OCI-LY3 (cell line): ENCODE results near the gene UBTFL1.

Source experiments
- H2AFZ ChIP-seq: fragments of 200-600, 300-600 bp; shearing (Covaris generic); 2 replicates; pipeline ENCODE4 v1.6.0; 2014; ENCODE audit warnings: antibody characterized with exemption, low read depth, low read length
- H3K27ac ChIP-seq: fragments of 200-600, 300-600 bp; sonication (generic); 2 replicates; pipeline ENCODE4 v1.5.1; 2014; ENCODE audit warnings: mild to moderate bottlenecking, low read length, moderate library complexity, mixed read lengths
- H3K27me3 ChIP-seq: fragments of 200-600, 300-600 bp; sonication (generic); 2 replicates; pipeline ENCODE4 v1.6.1; 2014; ENCODE audit warnings: low read depth, low read length, mixed read lengths
- H3K36me3 ChIP-seq: fragments of 200-600, 300-600 bp; sonication (generic); replicated peaks from 2 replicates; pipeline ENCODE3; 2014; ENCODE audit warnings: low read depth, low read length, mixed read lengths
- H3K4me1 ChIP-seq: fragments of 300-600, 200-600 bp; sonication (generic); 2 replicates; pipeline ENCODE4 v1.6.1; 2014; ENCODE audit warnings: low read length, mixed read lengths
- H3K4me2 ChIP-seq: fragments of 200-600, 300-600 bp; sonication (generic); 2 replicates; pipeline ENCODE4 v1.6.1; 2014; ENCODE audit warnings: low read length, mixed read lengths
- H3K4me3 ChIP-seq: fragments of 300-600, 200-600 bp; sonication (generic); 2 replicates; pipeline ENCODE4 v1.5.1; 2014; ENCODE audit warnings: antibody characterized with exemption, mild to moderate bottlenecking, low read length, moderate library complexity
- H3K79me2 ChIP-seq: fragments of 300-600, 200-600 bp; shearing (Covaris generic); 2 replicates; pipeline ENCODE4 v1.6.1; 2014; ENCODE audit warnings: mild to moderate bottlenecking, low read length, mixed read lengths
- H3K9ac ChIP-seq: fragments of 300-600, 200-600 bp; shearing (Covaris generic); 2 replicates; pipeline ENCODE4 v1.6.0; 2014; ENCODE audit warnings: mild to moderate bottlenecking, low read length, moderate library complexity
- H3K9me3 ChIP-seq: fragments of 200-600, 300-600 bp; shearing (Covaris generic); 2 replicates; pipeline ENCODE4 v1.6.1; 2014; ENCODE audit warnings: low read length, mixed read lengths; ENCODE audit not compliant: insufficient read depth
- H4K20me1 ChIP-seq: fragments of 200-600, 300-600 bp; sonication (generic); 2 replicates; pipeline ENCODE4 v1.6.1; 2016; ENCODE audit warnings: low read length, mixed read lengths; ENCODE audit not compliant: insufficient read depth
- EZH2phosphoT487 ChIP-seq: fragments of 200-600 bp; shearing (Covaris generic); IDR thresholded peaks from 2 replicates; pipeline ENCODE4 v1.6.1; 2018; ENCODE audit warnings: antibody characterized with exemption, mixed run types, low read depth
- TF ChIP-seq, protein P1 (sequence below): fragments of 200-600, 300-600 bp; sonication (generic); IDR thresholded peaks from 2 replicates; pipeline ENCODE4 v1.5.1; 2014; ENCODE audit warnings: antibody characterized with exemption, low read length, low read depth

Gene UBTFL1

GRCh38 chr11:90124946-90125345 is 39.2 kb downstream of the UBTFL1 start:
- no peak overlapping the region for H3K4me2 ChIP-seq
- H3K9me3 ChIP-seq: no peaks in the 10 kb centered on the region
- H4K20me1 ChIP-seq: no peaks in the 10 kb centered on the region
- H3K9ac ChIP-seq: no peak overlapping the region
- H3K4me1 ChIP-seq: no peaks in the 10 kb centered on the region
- TF ChIP-seq EZH2phosphoT487: no peak
- TF ChIP-seq, protein P1, sequence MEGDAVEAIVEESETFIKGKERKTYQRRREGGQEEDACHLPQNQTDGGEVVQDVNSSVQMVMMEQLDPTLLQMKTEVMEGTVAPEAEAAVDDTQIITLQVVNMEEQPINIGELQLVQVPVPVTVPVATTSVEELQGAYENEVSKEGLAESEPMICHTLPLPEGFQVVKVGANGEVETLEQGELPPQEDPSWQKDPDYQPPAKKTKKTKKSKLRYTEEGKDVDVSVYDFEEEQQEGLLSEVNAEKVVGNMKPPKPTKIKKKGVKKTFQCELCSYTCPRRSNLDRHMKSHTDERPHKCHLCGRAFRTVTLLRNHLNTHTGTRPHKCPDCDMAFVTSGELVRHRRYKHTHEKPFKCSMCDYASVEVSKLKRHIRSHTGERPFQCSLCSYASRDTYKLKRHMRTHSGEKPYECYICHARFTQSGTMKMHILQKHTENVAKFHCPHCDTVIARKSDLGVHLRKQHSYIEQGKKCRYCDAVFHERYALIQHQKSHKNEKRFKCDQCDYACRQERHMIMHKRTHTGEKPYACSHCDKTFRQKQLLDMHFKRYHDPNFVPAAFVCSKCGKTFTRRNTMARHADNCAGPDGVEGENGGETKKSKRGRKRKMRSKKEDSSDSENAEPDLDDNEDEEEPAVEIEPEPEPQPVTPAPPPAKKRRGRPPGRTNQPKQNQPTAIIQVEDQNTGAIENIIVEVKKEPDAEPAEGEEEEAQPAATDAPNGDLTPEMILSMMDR: no peak
- no peak overlapping the region for H2AFZ ChIP-seq
- H3K36me3 ChIP-seq: no peaks in the 10 kb centered on the region
- no peak overlapping the region for H3K4me3 ChIP-seq
- H3K79me2 ChIP-seq: no peaks in the 10 kb centered on the region
- no peaks in the 10 kb centered on the region for H3K27me3 ChIP-seq
- H3K27ac ChIP-seq: no peak overlapping the region

- Histone ChIP-seq H2AFZ (no peak overlapping the region), H3K9ac (no peak overlapping the region), H3K79me2 (no peaks in the 10 kb centered on the region), H3K4me2 (no peak overlapping the region), H4K20me1 (no peaks in the 10 kb centered on the region), H3K27me3 (no peaks in the 10 kb centered on the region), H3K36me3 (no peaks in the 10 kb centered on the region), H3K9me3 (no peaks in the 10 kb centered on the region), H3K4me3 (no peak overlapping the region), H3K4me1 (no peaks in the 10 kb centered on the region), H3K27ac (no peak overlapping the region)
- TF ChIP-seq, protein P1: no peak
- TF ChIP-seq EZH2phosphoT487: no peak
Measured at GRCh38 chr11:90133560-90134477, 48.1 kb downstream of the UBTFL1 start.

DNA sequence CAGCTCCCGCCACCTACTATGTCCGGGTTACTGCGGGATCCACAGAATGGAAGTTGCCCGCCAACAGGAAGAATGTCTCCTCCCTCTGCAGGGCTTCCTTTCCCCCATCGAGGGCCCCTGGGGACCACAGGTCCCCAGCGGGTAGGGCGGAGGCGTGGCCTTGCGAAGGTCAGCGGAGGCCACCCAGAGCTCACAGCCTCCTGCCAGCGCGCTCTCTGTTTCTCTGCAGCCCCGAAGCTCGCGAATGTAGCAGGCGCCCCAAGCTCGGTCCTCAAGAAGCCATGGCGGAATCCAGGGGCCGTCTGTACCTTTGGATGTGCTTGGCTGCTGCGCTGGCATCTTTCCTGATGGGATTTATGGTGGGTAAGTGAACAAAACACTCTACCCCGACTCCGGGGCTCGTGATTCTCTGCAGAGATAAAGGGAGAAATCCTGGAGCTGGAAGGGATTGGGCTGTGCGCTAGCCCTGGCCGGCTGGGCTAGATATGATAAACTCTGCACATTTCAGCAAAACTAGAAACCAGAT is 48.8 kb downstream of the UBTFL1 start, which contains the start of gene NAALAD2:
TSS of gene NAALAD2 (plus strand) at position 186 of the 526 bp plus-strand sequence. CDS start at position 282, 96 bp downstream.
- Histone ChIP-seq H3K9me3 (no peaks in the 10 kb centered on the region), H3K4me2 (no peak within 1 kb of the TSS), H3K36me3 (no peaks in the 10 kb centered on the region), H3K9ac (no peak within 1 kb of the TSS), H3K27ac (no peak within 1 kb of the TSS), H3K79me2 (no peaks in the 10 kb centered on the region), H3K27me3 (no peaks in the 10 kb centered on the region), H4K20me1 (no peaks in the 10 kb centered on the region), H3K4me1 (no peaks in the 10 kb centered on the region), H3K4me3 (no peak within 1 kb of the TSS), H2AFZ (no peak within 1 kb of the TSS)
- TF ChIP-seq EZH2phosphoT487: no peak
- TF ChIP-seq, protein P1: no peak

DNA sequence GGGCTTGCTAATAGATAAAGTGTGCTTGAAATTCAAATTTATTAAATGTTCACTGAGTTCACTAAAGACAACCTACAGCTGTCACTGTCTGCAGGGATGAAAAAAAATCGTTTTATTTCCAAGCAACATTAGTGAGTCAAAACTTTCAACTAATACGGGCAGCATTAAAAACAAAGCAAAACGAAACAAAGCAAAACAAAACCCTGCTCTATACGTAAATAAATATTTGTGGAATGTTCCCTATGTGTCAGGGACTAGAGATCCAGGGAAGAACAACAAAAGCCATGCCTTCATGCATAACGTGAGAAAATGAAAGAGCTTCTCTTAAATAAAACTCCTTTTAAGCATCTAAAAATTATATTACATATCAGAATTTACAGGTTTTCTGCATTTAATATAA is 49.3 kb downstream of the UBTFL1 start:
- no peak overlapping the region for H3K9ac ChIP-seq
- H3K27me3 ChIP-seq: no peaks in the 10 kb centered on the region
- H3K4me1 ChIP-seq: no peaks in the 10 kb centered on the region
- no peak overlapping the region for H2AFZ ChIP-seq
- no peaks in the 10 kb centered on the region for H3K9me3 ChIP-seq
- H3K4me3 ChIP-seq: no peak overlapping the region
- no peaks in the 10 kb centered on the region for H3K79me2 ChIP-seq
- no peaks in the 10 kb centered on the region for H4K20me1 ChIP-seq
- TF ChIP-seq, protein P1: no peak
- no peak for TF ChIP-seq EZH2phosphoT487
- no peaks in the 10 kb centered on the region for H3K36me3 ChIP-seq
- no peak overlapping the region for H3K27ac ChIP-seq
- no peak overlapping the region for H3K4me2 ChIP-seq
